K562 (cell line): Measurements from ENCODE around the gene FBXO4. TPM values are rescaled to one million over a fixed set of nuclear protein-coding genes. Genes with fewer than 3 reads are reported as not detected.

Source experiments
- BMI1 ChIP-seq: fragments of 150-350 bp; IDR thresholded peaks from 2 replicates; pipeline ENCODE4 v1.6.1; 2014; ENCODE audit warnings: low read length
- CHD1 ChIP-seq: fragments of 200-600 bp; sonication (generic); IDR thresholded peaks from one replicate; pipeline ENCODE4 v1.6.1; 2012; ENCODE audit warnings: mild to moderate bottlenecking, moderate library complexity, low read length, inconsistent platforms
- CREB3 ChIP-seq: fragments of 450-650 bp; conservative IDR thresholded peaks from 2 replicates; pipeline ENCODE4 v1.6.1; 2016; ENCODE audit warnings: missing genetic modification characterization, low read depth, mild to moderate bottlenecking, missing compliant biosample characterization, moderate library complexity
- CTCF ChIP-seq, 3 experiments: IDR thresholded peaks in 2 of 3; conservative IDR thresholded peaks in 1 of 3; 2 replicates each; pipeline ENCODE4 v1.5.1; 2011 to 2012; ENCODE audit warnings: low read length in 3 of 3, mild to moderate bottlenecking in 3 of 3, control low read depth in 2 of 3, improper control_type of control experiment in 1 of 3, inconsistent platforms in 1 of 3, low read depth in 1 of 3, mixed read lengths in 1 of 3, moderate library complexity in 1 of 3; ENCODE audit not compliant: insufficient read depth in 2 of 3
- CTCFL ChIP-seq: IDR thresholded peaks from 2 replicates; pipeline ENCODE4 v1.6.1; 2011; ENCODE audit warnings: borderline replicate concordance, low read depth, mild to moderate bottlenecking, moderate library complexity, low read length; ENCODE audit not compliant: insufficient read depth, poor library complexity, severe bottlenecking
- EGR1 ChIP-seq: fragments of 450-650 bp; conservative IDR thresholded peaks from 2 replicates; pipeline ENCODE4 v1.6.1; 2017; ENCODE audit warnings: mild to moderate bottlenecking
- KAT7 ChIP-seq: sonication (generic); formaldehyde crosslinking; IDR thresholded peaks from 2 replicates; pipeline ENCODE4 v1.8.0; 2022; ENCODE audit warnings: missing genetic modification reagents, mild to moderate bottlenecking, borderline replicate concordance
- RFX7 ChIP-seq: fragments of 250-450 bp; sonication (Bioruptor Pico); IDR thresholded peaks from 2 replicates; pipeline ENCODE4 v1.5.1; 2021; ENCODE audit warnings: mild to moderate bottlenecking
- RNF2 ChIP-seq: sonication (generic); IDR thresholded peaks from 2 replicates; pipeline ENCODE4 v1.6.1; 2016
- TAF9B ChIP-seq: fragments of 450-650 bp; IDR thresholded peaks from 2 replicates; pipeline ENCODE4 v1.6.1; 2018; ENCODE audit warnings: mild to moderate bottlenecking; ENCODE audit not compliant: partially characterized antibody
- ZNF280B ChIP-seq: fragments of 250-450 bp; sonication (Bioruptor Pico); IDR thresholded peaks from 2 replicates; pipeline ENCODE4 v1.5.1; 2021; ENCODE audit warnings: mild to moderate bottlenecking
- ZNF76 ChIP-seq: fragments of 250-450 bp; sonication (Bioruptor Pico); IDR thresholded peaks from 2 replicates; pipeline ENCODE4 v1.4.0; 2020; ENCODE audit warnings: mild to moderate bottlenecking, moderate library complexity, borderline replicate concordance
- polyA plus RNA-seq, 8 experiments: library from polyadenylated mRNA; depleted of rRNA in 4 of 8; stranded (reverse) in 5 of 8; unstranded in 3 of 8; fragments of >200 nt; fragmentation: Nextera tagmentation in 2 of 8; fragmentation: Illumina TruSeq in 1 of 8; extraction: Ambion mirVana in 2 of 8; extraction: Trizol in 1 of 8; gene quantifications; 2 replicates each; pipeline versions ENCODE4 v1.2.1 to v1.2.3, GENCODE V29; 2011 to 2014; ENCODE audit warnings: inconsistent platforms in 1 of 8, missing spikeins in 1 of 8
- total RNA-seq, 7 experiments: library from RNA; depleted of rRNA in 6 of 7; stranded (reverse); fragments of >200 nt in 6 of 7; fragmentation: Illumina TruSeq in 2 of 7; extraction: Trizol in 2 of 7; gene quantifications; 2 replicates each; pipeline versions ENCODE4 v1.2.1 to v1.2.3, GENCODE V29; 2011 to 2021; ENCODE audit warnings: low replicate concordance in 1 of 7
- TF ChIP-seq, protein P1 (sequence below): fragments of 450-650 bp; formaldehyde crosslinking; IDR thresholded peaks from 2 replicates; pipeline ENCODE4 v1.4.0; 2020; ENCODE audit warnings: mild to moderate bottlenecking, moderate library complexity

FBXO4 gene
- total and polyA plus RNA-seq, 9 of the 15 experiments (the other 6 are each of a cell fraction or from before 2014, with no cell fraction given) = 5.9 to 33.4 (median 19.6) TPM

DNA sequence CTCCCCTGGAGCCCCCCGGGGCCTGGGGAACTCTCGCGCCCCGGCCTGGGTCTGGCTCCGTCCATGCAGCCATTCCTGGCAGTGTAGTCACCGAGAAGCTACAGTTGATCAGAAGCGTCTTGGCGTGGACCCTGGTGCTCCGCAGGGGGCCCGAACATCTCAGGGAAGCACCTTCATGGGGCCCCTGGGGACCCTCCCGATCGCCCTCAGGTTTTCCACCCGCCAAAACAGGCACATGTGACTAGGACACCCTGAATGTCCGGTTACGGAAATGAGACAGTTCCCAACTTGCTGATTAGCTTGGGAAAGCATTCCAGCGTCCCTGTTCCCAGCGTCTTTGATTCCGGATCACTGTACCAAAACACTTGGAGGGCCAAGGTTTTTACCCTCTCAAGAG, 472 bp downstream of the FBXO4 start (continued):
- TF ChIP-seq ZNF280B (CRISPR knock-in tag) = no peak
- TF ChIP-seq CTCFL = no peak
- TF ChIP-seq KAT7 = no peak
- TF ChIP-seq, protein P1, sequence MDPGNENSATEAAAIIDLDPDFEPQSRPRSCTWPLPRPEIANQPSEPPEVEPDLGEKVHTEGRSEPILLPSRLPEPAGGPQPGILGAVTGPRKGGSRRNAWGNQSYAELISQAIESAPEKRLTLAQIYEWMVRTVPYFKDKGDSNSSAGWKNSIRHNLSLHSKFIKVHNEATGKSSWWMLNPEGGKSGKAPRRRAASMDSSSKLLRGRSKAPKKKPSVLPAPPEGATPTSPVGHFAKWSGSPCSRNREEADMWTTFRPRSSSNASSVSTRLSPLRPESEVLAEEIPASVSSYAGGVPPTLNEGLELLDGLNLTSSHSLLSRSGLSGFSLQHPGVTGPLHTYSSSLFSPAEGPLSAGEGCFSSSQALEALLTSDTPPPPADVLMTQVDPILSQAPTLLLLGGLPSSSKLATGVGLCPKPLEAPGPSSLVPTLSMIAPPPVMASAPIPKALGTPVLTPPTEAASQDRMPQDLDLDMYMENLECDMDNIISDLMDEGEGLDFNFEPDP (CRISPR knock-in tag) = no peak
- TF ChIP-seq BMI1 = no peak
- no peak for TF ChIP-seq RNF2
- TF ChIP-seq CTCF (IDR thresholded peaks at IDR 0.05 in 2 of 3, conservative IDR thresholded peaks at IDR 0.05 in 1 of 3; ENCODE audit: insufficient read depth in 2 of 3, low read depth in 1 of 3, low read length in 3 of 3) = no peak
- no peak for TF ChIP-seq TAF9B
- peak; percentile 62; the same call in 1 of the 2 replicates for TF ChIP-seq CREB3 (tag)
- no peak for TF ChIP-seq RFX7 (CRISPR knock-in tag)
- no peak for TF ChIP-seq ZNF76 (CRISPR knock-in tag)
- TF ChIP-seq EGR1 = no peak
- TF ChIP-seq CHD1 = peak; percentile 74
